Amniotic stem cell (primary cell): ENCODE measurements around the gene HTD2.
"Not testable (repeated sequence)": the region's sequence is repeated elsewhere in the genome, so short reads cannot be mapped to it uniquely, and the experiment has no call there.

Experiments
- DNase-seq: peaks from one replicate; lab custom pipeline; 2025; lab: John Stamatoyannopoulos, UW

The HTD2 gene

GRCh38 chr3:58305882-58306711 lies at the start of gene HTD2, which contains the start of gene RPP14:
HTD2 (plus strand) TSS chr3:58306520; CDS start chr3:58317614, 11,094 bp downstream.
RPP14 (plus strand) TSS chr3:58306245; CDS start chr3:58310330, 4,085 bp downstream.
- DNase-seq, result peak; percentile 97

- no peak for DNase-seq
Measured at GRCh38 chr3:58258392-58259055, 47.8 kb upstream of the HTD2 start.

GRCh38 chr3:58260261-58260731 lies 46.0 kb upstream of the HTD2 start:
- peak; percentile 33 for DNase-seq

GRCh38 chr3:58260733-58261132 lies 45.6 kb upstream of the HTD2 start:
- DNase-seq, result no peak

- no peak for DNase-seq
Measured at GRCh38 chr3:58261954-58262666, 44.2 kb upstream of the HTD2 start.

GRCh38 chr3:58266577-58266976 lies 39.7 kb upstream of the HTD2 start:
- DNase-seq, result no peak

- not testable (repeated sequence) for DNase-seq
Measured at GRCh38 chr3:58267543-58267942, 38.8 kb upstream of the HTD2 start.

- no peak for DNase-seq
Measured at GRCh38 chr3:58269356-58269755, 37.0 kb upstream of the HTD2 start.

- DNase-seq, result no peak
Measured at GRCh38 chr3:58270485-58270884, 35.8 kb upstream of the HTD2 start.

GRCh38 chr3:58271901-58272501 lies 34.3 kb upstream of the HTD2 start:
- DNase-seq, result peak; percentile 67

- DNase-seq, result no peak
Measured at GRCh38 chr3:58272891-58273290, 33.4 kb upstream of the HTD2 start.

GRCh38 chr3:58273362-58273761 lies 33.0 kb upstream of the HTD2 start:
- not testable (repeated sequence) for DNase-seq

- DNase-seq, result no peak
Measured at GRCh38 chr3:58274027-58274614, 32.2 kb upstream of the HTD2 start.

GRCh38 chr3:58281069-58281468 lies 25.3 kb upstream of the HTD2 start:
- no peak for DNase-seq

- no peak for DNase-seq
Measured at GRCh38 chr3:58285334-58285733, 21.0 kb upstream of the HTD2 start.

GRCh38 chr3:58287354-58287753 lies 19.0 kb upstream of the HTD2 start:
- no peak for DNase-seq

GRCh38 chr3:58288011-58288728 lies 18.1 kb upstream of the HTD2 start:
- DNase-seq, result no peak

GRCh38 chr3:58288964-58289613 lies 17.2 kb upstream of the HTD2 start:
- DNase-seq, result not testable (repeated sequence)

- DNase-seq, result not testable (repeated sequence)
Measured at GRCh38 chr3:58290446-58290845, 15.9 kb upstream of the HTD2 start.

GRCh38 chr3:58291671-58292338 lies 14.5 kb upstream of the HTD2 start:
- no peak for DNase-seq
